HepG2 (cell line): ENCODE data around the gene TMEM44. TPM values are rescaled to one million over a fixed set of nuclear protein-coding genes. Genes with fewer than 3 reads are reported as not detected.

Source experiments
- BORCS8-MEF2B ChIP-seq: sonication (generic); formaldehyde crosslinking; IDR thresholded peaks from 2 replicates; pipeline ENCODE4 v1.8.0; 2022; ENCODE audit warnings: mild to moderate bottlenecking, missing genetic modification reagents
- CBX5 ChIP-seq: sonication (generic); formaldehyde crosslinking; IDR thresholded peaks from 2 replicates; pipeline ENCODE4 v1.4.0; 2020; ENCODE audit warnings: missing genetic modification reagents, borderline replicate concordance
- KLF13 ChIP-seq: sonication (generic); formaldehyde crosslinking; IDR thresholded peaks from 2 replicates; pipeline ENCODE4 v1.4.0; 2020; ENCODE audit warnings: mild to moderate bottlenecking, missing genetic modification reagents
- MIXL1 ChIP-seq: IDR thresholded peaks from 2 replicates; pipeline ENCODE4 v1.6.1; 2016
- MTA1 ChIP-seq: sonication (generic); formaldehyde crosslinking; IDR thresholded peaks from 2 replicates; pipeline ENCODE4 v1.4.0; 2020; ENCODE audit warnings: missing genetic modification reagents, mild to moderate bottlenecking, borderline replicate concordance
- MXD4 ChIP-seq: IDR thresholded peaks from 2 replicates; pipeline ENCODE4 v1.6.1; 2016; ENCODE audit warnings: mild to moderate bottlenecking, missing biosample characterization, missing genetic modification reagents
- NONO ChIP-seq, 2 experiments: fragments of 450-650 bp in 1 of 2; sonication (generic) in 1 of 2; formaldehyde crosslinking in 1 of 2; IDR thresholded peaks in 1 of 2; conservative IDR thresholded peaks in 1 of 2; 2 replicates each; pipeline versions ENCODE4 v1.6.1 to v1.8.0; 2017 to 2022; ENCODE audit warnings: mild to moderate bottlenecking in 1 of 2, missing genetic modification reagents in 1 of 2, moderate library complexity in 1 of 2
- RNF219 ChIP-seq: sonication (generic); formaldehyde crosslinking; IDR thresholded peaks from 2 replicates; pipeline ENCODE4 v1.5.0; 2020; ENCODE audit warnings: mild to moderate bottlenecking, missing genetic modification reagents
- SALL1 ChIP-seq: sonication (generic); formaldehyde crosslinking; IDR thresholded peaks from 2 replicates; pipeline ENCODE4 v1.8.0; 2022; ENCODE audit warnings: mild to moderate bottlenecking, missing genetic modification reagents
- SMARCE1 ChIP-seq: fragments of 450-650 bp; IDR thresholded peaks from 2 replicates; pipeline ENCODE4 v1.6.1; 2017; ENCODE audit warnings: borderline replicate concordance
- SP5 ChIP-seq: IDR thresholded peaks from 2 replicates; pipeline ENCODE4 v1.6.1; 2016; ENCODE audit warnings: low read depth, borderline replicate concordance
- ZNF12 ChIP-seq: sonication (generic); formaldehyde crosslinking; IDR thresholded peaks from 2 replicates; pipeline ENCODE4 v1.5.0; 2020; ENCODE audit warnings: missing genetic modification reagents
- ZNF496 ChIP-seq: sonication (generic); formaldehyde crosslinking; IDR thresholded peaks from 2 replicates; pipeline ENCODE4 v1.8.1; 2023; ENCODE audit warnings: mild to moderate bottlenecking, moderate library complexity, missing genetic modification reagents; ENCODE audit not compliant: insufficient replicate concordance
- ZNF562 ChIP-seq: sonication (generic); formaldehyde crosslinking; IDR thresholded peaks from 2 replicates; pipeline ENCODE4 v1.8.0; 2022; ENCODE audit warnings: missing genetic modification reagents, borderline replicate concordance
- ZNF614 ChIP-seq: IDR thresholded peaks from 2 replicates; pipeline ENCODE4 v1.6.1; 2018; ENCODE audit warnings: missing biosample characterization, missing genetic modification reagents, inconsistent platforms, borderline replicate concordance
- ZNF781 ChIP-seq: sonication (generic); formaldehyde crosslinking; IDR thresholded peaks from 2 replicates; pipeline ENCODE4 v1.5.1; 2020; ENCODE audit warnings: borderline replicate concordance, mild to moderate bottlenecking, missing genetic modification reagents; ENCODE audit errors: not compliant biosample characterization
- polyA plus RNA-seq, 8 experiments: library from polyadenylated mRNA; depleted of rRNA in 3 of 8; stranded (reverse) in 7 of 8; unstranded in 1 of 8; fragments of >200 nt; fragmentation: Illumina TruSeq in 4 of 8; extraction: Trizol in 4 of 8; gene quantifications; 2 replicates each; pipeline versions ENCODE4 v1.2.1 to v1.2.3, GENCODE V29; 2011 to 2016; ENCODE audit warnings: low read depth in 4 of 8, missing spikeins in 1 of 8, mixed read lengths in 1 of 8; ENCODE audit not compliant: insufficient read depth in 1 of 8
- total RNA-seq, 5 experiments: library from RNA; depleted of rRNA; stranded (reverse); fragments of >200 nt; fragmentation: Illumina TruSeq; extraction: Trizol; gene quantifications; 2 replicates each; pipeline ENCODE4 v1.2.3, GENCODE V29; 2016; ENCODE audit warnings: low read depth in 1 of 5
- TF ChIP-seq, protein P1 (sequence below): IDR thresholded peaks from 2 replicates; pipeline ENCODE4 v1.6.1; 2018; ENCODE audit warnings: missing genetic modification reagents
- TF ChIP-seq, protein P2 (sequence below): sonication (generic); formaldehyde crosslinking; IDR thresholded peaks from 2 replicates; pipeline ENCODE4 v1.4.0; 2020; ENCODE audit warnings: missing genetic modification reagents
- TF ChIP-seq, protein P3 (sequence below): sonication (generic); formaldehyde crosslinking; IDR thresholded peaks from 2 replicates; pipeline ENCODE4 v1.5.0; 2020; ENCODE audit warnings: mild to moderate bottlenecking, missing genetic modification reagents, borderline replicate concordance
- TF ChIP-seq, protein P4 (sequence below): sonication (generic); formaldehyde crosslinking; IDR thresholded peaks from 2 replicates; pipeline ENCODE4 v1.5.0; 2020; ENCODE audit warnings: missing genetic modification reagents

TMEM44 gene
- total and polyA plus RNA-seq, 2 of the 13 experiments (the other 11 are each of a cell fraction or from before 2014, with no cell fraction given) = 7.3 to 13.8 TPM

DNA sequence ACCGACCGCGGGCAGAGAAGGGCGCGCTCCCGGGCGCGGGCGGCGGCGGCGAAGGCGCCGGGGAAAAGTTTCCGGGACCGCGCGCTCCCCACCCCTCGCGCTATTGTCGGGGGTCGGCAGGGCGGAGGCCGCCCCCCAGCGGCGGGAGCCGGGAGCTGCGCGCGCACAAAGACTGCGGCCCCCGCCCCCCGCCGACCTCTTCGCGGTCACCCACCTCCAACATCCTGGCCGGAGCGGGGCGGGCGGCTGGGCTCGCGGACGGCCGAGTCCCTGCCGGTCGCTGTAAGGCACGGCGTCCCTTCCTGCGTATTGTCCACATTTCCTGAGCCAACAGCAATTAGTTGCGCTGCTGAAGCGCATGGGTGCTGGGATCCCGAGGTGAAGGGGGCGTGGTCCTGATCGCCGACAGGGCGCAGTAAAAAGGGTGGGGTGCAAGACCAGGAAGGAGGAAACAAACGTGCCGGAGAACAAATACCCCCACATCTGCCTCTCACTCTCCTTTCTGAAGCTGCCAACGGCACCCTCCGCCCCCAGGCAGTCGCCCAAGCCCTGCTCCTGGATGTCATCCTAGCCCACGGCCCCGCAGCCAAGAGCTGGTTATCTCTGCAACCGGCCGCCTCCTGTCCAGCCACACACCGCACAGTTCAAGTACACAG, at the start of gene TMEM44 (continued):
- TF ChIP-seq ZNF496 (CRISPR knock-in tag) (no peak), RNF219 (CRISPR knock-in tag) (no peak), ZNF781 (CRISPR knock-in tag) (peak; percentile 21), NONO (IDR thresholded peaks at IDR 0.05) (no peak), NONO (CRISPR knock-in tag; conservative IDR thresholded peaks at IDR 0.05) (peak; percentile 41; the same call in 1 of the 2 replicates), MIXL1 (CRISPR knock-in tag) (peak; percentile 70; the same call in 1 of the 2 replicates), ZNF12 (CRISPR knock-in tag) (peak; percentile 49; the same call in 1 of the 2 replicates), MTA1 (CRISPR knock-in tag) (peak; percentile 77; the same call in 1 of the 2 replicates), SMARCE1 (no peak), KLF13 (CRISPR knock-in tag) (0 out of 2 replicates have a peak, but pooled peaks have one; percentile 40), ZNF614 (CRISPR knock-in tag) (peak; percentile 73; the same call in 1 of the 2 replicates), CBX5 (CRISPR knock-in tag) (peak; percentile 63; the same call in 1 of the 2 replicates), SP5 (CRISPR knock-in tag) (peak; percentile 86), BORCS8-MEF2B (CRISPR knock-in tag) (peak; percentile 66; the same call in 1 of the 2 replicates), ZNF562 (CRISPR knock-in tag) (no peak), SALL1 (CRISPR knock-in tag) (peak; percentile 83), MXD4 (CRISPR knock-in tag) (0 out of 2 replicates have a peak, but pooled peaks have one; percentile 56)
- TF ChIP-seq, protein P1, sequence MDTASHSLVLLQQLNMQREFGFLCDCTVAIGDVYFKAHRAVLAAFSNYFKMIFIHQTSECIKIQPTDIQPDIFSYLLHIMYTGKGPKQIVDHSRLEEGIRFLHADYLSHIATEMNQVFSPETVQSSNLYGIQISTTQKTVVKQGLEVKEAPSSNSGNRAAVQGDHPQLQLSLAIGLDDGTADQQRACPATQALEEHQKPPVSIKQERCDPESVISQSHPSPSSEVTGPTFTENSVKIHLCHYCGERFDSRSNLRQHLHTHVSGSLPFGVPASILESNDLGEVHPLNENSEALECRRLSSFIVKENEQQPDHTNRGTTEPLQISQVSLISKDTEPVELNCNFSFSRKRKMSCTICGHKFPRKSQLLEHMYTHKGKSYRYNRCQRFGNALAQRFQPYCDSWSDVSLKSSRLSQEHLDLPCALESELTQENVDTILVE (CRISPR knock-in tag) = peak; percentile 90; the same call in 1 of the 2 replicates
- TF ChIP-seq, protein P2, sequence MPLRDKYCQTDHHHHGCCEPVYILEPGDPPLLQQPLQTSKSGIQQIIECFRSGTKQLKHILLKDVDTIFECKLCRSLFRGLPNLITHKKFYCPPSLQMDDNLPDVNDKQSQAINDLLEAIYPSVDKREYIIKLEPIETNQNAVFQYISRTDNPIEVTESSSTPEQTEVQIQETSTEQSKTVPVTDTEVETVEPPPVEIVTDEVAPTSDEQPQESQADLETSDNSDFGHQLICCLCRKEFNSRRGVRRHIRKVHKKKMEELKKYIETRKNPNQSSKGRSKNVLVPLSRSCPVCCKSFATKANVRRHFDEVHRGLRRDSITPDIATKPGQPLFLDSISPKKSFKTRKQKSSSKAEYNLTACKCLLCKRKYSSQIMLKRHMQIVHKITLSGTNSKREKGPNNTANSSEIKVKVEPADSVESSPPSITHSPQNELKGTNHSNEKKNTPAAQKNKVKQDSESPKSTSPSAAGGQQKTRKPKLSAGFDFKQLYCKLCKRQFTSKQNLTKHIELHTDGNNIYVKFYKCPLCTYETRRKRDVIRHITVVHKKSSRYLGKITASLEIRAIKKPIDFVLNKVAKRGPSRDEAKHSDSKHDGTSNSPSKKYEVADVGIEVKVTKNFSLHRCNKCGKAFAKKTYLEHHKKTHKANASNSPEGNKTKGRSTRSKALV (CRISPR knock-in tag) = peak; percentile 78; the same call in 1 of the 2 replicates
- TF ChIP-seq, protein P3, sequence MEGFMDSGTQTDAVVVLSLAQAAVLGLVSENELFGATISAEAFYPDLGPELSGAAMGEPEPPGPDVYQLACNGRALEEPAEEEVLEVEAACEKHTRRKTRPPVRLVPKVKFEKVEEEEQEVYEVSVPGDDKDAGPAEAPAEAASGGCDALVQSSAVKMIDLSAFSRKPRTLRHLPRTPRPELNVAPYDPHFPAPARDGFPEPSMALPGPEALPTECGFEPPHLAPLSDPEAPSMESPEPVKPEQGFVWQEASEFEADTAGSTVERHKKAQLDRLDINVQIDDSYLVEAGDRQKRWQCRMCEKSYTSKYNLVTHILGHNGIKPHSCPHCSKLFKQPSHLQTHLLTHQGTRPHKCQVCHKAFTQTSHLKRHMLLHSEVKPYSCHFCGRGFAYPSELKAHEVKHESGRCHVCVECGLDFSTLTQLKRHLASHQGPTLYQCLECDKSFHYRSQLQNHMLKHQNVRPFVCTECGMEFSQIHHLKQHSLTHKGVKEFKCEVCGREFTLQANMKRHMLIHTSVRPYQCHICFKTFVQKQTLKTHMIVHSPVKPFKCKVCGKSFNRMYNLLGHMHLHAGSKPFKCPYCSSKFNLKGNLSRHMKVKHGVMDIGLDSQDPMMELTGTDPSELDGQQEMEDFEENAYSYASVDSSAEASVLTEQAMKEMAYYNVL = peak; percentile 31; the same call in 1 of the 2 replicates
- TF ChIP-seq, protein P4, sequence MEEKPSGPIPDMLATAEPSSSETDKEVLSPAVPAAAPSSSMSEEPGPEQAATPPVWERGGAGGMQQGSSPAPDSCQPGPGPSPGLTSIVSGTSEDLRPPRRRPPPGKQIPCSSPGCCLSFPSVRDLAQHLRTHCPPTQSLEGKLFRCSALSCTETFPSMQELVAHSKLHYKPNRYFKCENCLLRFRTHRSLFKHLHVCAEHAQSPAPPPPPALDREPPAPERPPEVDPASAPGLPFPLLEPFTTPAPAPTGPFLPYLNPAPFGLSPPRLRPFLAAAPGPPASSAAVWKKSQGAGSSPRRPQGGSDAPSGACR (CRISPR knock-in tag) = no peak; the same call in 1 of the 2 replicates
